Measurements from ENCODE around the gene FEZF1.

GRCh38 chr7:122291189-122291588 is 13.4 kb downstream of the FEZF1 start:
- TF ChIP-seq CHD2 (IDR thresholded peaks at IDR 0.05; ENCODE audit: borderline replicate concordance, low read depth, low read length) = no peak
- TF ChIP-seq EP300 (IDR thresholded peaks at IDR 0.05; ENCODE audit: borderline replicate concordance in 1 of 2, control insufficient read depth in 1 of 2, low read depth in 2 of 2, low read length in 2 of 2) = no peak
- TF ChIP-seq CTCF (IDR thresholded peaks at IDR 0.05 in 2 of 3, conservative IDR thresholded peaks at IDR 0.05 in 1 of 3; ENCODE audit: control insufficient read depth in 2 of 3, extremely low read depth in 1 of 3, insufficient read depth in 1 of 3, low read depth in 3 of 3, low read length in 3 of 3) = no peak
- TF ChIP-seq EZH2 (IDR thresholded peaks at IDR 0.05; ENCODE audit: borderline replicate concordance, control insufficient read depth, low read depth, low read length) = no peak
- no peak for TF ChIP-seq MAX (IDR thresholded peaks at IDR 0.05; ENCODE audit: low read depth, low read length)
- TF ChIP-seq GABPA (IDR thresholded peaks at IDR 0.05; ENCODE audit: low read depth) = no peak
- TF ChIP-seq HDGF (IDR thresholded peaks at IDR 0.05) = no peak
- TF ChIP-seq FOXM1 (IDR thresholded peaks at IDR 0.05; ENCODE audit: low read depth, low read length) = no peak
- TF ChIP-seq SMC3 (IDR thresholded peaks at IDR 0.05; ENCODE audit: borderline replicate concordance, low read length) = no peak
- TF ChIP-seq ATF2 (IDR thresholded peaks at IDR 0.05; ENCODE audit: low read length) = no peak

Data from GM12878 (cell line).